Lower leg skin (tissue), 4 donors: ENCODE measurements around the gene USB1. TPM values are rescaled to one million over a fixed set of nuclear protein-coding genes. Genes with fewer than 3 reads are reported as not detected.

Experiments used
- DNase-seq, 2 donors: peaks; one replicate each; pipeline ENCODE4 v3.0.0-alpha.2; 2019; ENCODE audit warnings: low spot score in 2 of 2
- H3K4me3 ChIP-seq: fragments of 200-600 bp; sonication (generic); 2 replicates; pipeline ENCODE4 v1.5.1; 2017; ENCODE audit warnings: mild to moderate bottlenecking, low read depth; ENCODE audit not compliant: poor library complexity, severe bottlenecking
- POLR2A ChIP-seq, 2 donors: fragments of 450-650 bp; IDR thresholded peaks; one replicate each; pipeline ENCODE4 v1.6.1; 2016 to 2017; ENCODE audit warnings: antibody characterized with exemption in 2 of 2, mild to moderate bottlenecking in 1 of 2, moderate library complexity in 1 of 2
- WGBS, 2 donors: methylation state at CpG; one replicate each; pipeline ENCODE4 v1.1.5; 2018; 5-methylcytosine and 5-hydroxymethylcytosine counted together
- intact Hi-C: fragments of 100-400 bp; cut with DNase I; formaldehyde crosslinking; loops from one replicate; pipeline ENCODE4 v1.15.0; 2023; ENCODE audit warnings: low total_unique reads
- total RNA-seq, 4 donors: library from RNA; depleted of rRNA; stranded (reverse); fragments of >200 nt; gene quantifications; one replicate each; pipeline ENCODE4 v1.1.0, GENCODE V29; 2016
- TF ChIP-seq, protein P1 (sequence below), 3 donors: fragments of 450-650 bp; IDR thresholded peaks; one replicate each; pipeline ENCODE4 v1.5.1; 2016; ENCODE audit warnings: antibody characterized with exemption in 3 of 3, mild to moderate bottlenecking in 3 of 3, moderate library complexity in 2 of 3

The USB1 gene
- total RNA-seq, 4 donors from 2014 or later = 13.3 to 34.2 (median 23.3) TPM

DNA sequence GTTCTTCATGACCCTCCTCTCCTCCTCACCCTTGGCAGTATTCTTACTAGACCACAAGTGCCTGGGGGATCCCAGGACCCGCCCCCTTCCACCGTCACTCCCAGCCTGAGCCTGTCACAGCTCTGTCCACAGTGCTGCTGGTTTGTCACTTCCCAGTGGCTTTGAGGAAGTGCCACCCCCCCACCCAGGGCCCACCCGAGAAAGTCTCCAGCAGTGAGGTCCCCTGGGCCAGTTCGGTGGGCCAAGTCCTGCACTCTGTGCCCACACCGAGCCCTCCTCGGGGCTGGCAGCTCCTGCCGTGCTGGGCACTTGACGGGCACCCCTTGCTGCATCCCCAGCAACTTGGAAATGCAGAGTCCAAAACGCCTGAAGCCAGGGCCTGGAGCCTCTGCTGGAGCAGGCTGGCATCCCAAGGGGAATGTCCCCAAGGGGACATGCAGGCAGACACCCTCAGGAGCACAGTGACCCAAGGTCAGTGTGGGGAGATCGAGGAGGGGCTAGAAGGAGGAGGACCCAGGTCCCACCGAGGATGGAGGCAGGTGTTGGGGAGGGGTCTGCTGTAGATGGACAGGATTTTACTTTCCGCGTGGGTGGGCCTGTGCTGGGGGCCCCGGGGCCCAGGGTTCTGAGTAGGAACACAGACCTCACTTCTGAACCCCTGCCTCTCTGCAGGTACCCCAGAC is 39.9 kb downstream of the USB1 start:
- intact Hi-C loops = no loop called here
- no peak for TF ChIP-seq POLR2A (IDR thresholded peaks at IDR 0.05)
- TF ChIP-seq, protein P1, sequence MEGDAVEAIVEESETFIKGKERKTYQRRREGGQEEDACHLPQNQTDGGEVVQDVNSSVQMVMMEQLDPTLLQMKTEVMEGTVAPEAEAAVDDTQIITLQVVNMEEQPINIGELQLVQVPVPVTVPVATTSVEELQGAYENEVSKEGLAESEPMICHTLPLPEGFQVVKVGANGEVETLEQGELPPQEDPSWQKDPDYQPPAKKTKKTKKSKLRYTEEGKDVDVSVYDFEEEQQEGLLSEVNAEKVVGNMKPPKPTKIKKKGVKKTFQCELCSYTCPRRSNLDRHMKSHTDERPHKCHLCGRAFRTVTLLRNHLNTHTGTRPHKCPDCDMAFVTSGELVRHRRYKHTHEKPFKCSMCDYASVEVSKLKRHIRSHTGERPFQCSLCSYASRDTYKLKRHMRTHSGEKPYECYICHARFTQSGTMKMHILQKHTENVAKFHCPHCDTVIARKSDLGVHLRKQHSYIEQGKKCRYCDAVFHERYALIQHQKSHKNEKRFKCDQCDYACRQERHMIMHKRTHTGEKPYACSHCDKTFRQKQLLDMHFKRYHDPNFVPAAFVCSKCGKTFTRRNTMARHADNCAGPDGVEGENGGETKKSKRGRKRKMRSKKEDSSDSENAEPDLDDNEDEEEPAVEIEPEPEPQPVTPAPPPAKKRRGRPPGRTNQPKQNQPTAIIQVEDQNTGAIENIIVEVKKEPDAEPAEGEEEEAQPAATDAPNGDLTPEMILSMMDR (IDR thresholded peaks at IDR 0.05) = no peak
- DNase-seq = no peak
- no peak overlapping the region for H3K4me3 ChIP-seq
- WGBS, 2 donors = 85 to 89% methylated on average over 11 to 12 of the region's 14 CpGs

GRCh38 chr16:58041628-58041955 is 40.4 kb downstream of the USB1 start:
- DNase-seq = no peak
- no peak overlapping the region for H3K4me3 ChIP-seq
- 95 to 98% methylated on average over 7 to 16 of the region's 18 CpGs for WGBS, 2 donors
- no peak for TF ChIP-seq POLR2A (IDR thresholded peaks at IDR 0.05)
- TF ChIP-seq, protein P1 (IDR thresholded peaks at IDR 0.05) = no peak
- intact Hi-C loops = no loop called here

DNA sequence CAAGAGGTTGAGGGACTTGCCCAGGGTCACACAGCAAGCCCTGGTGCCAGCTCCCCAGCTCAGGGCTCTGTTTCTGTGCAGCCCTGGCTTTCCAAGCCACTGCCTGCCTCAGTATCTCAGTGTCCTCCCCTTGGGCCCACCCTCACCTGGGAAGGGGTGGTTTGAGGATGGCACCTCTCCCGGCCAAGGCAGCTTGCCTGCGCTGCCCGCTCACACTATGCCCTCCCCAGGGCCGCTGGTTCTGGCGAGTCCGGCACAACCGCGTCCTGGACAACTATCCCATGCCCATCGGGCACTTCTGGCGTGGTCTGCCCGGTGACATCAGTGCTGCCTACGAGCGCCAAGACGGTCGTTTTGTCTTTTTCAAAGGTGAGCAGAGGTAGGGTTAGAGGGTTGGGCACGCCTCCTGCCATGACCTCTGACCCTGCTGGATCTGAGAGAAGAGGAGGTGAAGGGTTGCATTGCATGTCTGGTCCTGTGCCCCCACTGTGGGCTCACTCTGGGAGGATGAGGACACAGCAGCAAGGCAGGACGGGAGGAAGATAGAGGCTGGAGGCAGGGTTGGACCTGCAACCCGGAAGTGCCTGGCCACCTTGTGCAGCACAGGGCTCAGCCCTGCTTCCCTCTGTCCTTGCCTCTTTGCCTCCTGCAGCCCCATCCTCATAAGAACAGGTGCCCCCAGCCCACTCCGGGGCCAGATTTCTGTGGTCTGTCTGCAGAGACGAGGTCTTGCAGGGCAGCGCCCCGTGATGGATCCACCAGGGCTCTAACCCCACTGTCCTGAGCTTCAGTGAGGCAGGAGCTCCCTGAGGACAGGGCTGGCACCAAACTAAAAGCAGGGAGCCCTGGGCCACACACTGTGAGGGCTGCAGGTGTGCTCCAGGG is 41.0 kb downstream of the USB1 start:
- 92 to 93% methylated on average over 19 to 22 of the region's 22 CpGs for WGBS, 2 donors
- no peak for DNase-seq
- TF ChIP-seq, protein P1 (IDR thresholded peaks at IDR 0.05) = no peak
- TF ChIP-seq POLR2A (IDR thresholded peaks at IDR 0.05) = no peak
- intact Hi-C loops = no loop called here
- H3K4me3 ChIP-seq = no peak overlapping the region

- no peak for DNase-seq
- H3K4me3 ChIP-seq = no peak overlapping the region
- 95 to 96% methylated on average over 13 to 16 of the region's 16 CpGs for WGBS, 2 donors
- TF ChIP-seq, protein P1 (IDR thresholded peaks at IDR 0.05) = no peak
- no peak for TF ChIP-seq POLR2A (IDR thresholded peaks at IDR 0.05)
- intact Hi-C loops = no loop called here
These were observed 41.8 kb downstream of the USB1 start for GRCh38 chr16:58042886-58043515.

DNA sequence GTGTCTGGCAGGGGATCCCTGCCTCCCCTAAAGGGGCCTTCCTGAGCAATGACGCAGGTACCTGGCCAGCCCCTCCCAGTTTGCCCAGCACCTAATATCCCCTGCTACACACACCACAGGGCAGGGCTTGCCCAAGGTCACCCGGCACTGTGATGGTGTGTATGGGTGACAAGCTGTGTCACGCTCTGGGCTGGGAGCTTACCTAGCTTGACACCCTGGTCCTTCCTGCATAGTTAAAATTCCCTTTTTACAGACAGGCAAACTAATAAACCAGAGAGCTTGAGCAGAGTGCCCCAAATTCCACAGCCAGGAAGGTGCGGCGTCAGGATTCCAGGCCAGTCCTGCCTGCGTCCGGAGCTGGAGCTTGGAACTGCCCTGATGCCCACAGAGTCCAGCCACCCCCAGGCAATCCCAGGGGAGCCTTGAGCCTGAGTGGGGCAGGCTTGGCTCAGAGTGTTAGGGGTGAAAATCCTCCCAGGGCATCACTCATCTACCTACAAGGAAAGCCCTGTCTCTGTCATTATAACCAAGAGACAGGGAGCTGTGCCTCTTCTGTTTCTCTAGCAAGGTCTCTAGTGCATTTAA is 42.5 kb downstream of the USB1 start:
- intact Hi-C loops = no loop called here
- WGBS, 2 donors = 87 to 88% methylated on average over 7 of the region's 7 CpGs
- TF ChIP-seq, protein P1 (IDR thresholded peaks at IDR 0.05) = no peak
- TF ChIP-seq POLR2A (IDR thresholded peaks at IDR 0.05) = no peak
- no peak overlapping the region for H3K4me3 ChIP-seq
- no peak for DNase-seq
